ENCODE measurements around the gene RAD54L. TPM values are rescaled to one million over a fixed set of nuclear protein-coding genes. Genes with fewer than 3 reads are reported as not detected.

RAD54L gene
- polyA plus RNA-seq, 1 donor from 2014 or later = 1.1 TPM

DNA sequence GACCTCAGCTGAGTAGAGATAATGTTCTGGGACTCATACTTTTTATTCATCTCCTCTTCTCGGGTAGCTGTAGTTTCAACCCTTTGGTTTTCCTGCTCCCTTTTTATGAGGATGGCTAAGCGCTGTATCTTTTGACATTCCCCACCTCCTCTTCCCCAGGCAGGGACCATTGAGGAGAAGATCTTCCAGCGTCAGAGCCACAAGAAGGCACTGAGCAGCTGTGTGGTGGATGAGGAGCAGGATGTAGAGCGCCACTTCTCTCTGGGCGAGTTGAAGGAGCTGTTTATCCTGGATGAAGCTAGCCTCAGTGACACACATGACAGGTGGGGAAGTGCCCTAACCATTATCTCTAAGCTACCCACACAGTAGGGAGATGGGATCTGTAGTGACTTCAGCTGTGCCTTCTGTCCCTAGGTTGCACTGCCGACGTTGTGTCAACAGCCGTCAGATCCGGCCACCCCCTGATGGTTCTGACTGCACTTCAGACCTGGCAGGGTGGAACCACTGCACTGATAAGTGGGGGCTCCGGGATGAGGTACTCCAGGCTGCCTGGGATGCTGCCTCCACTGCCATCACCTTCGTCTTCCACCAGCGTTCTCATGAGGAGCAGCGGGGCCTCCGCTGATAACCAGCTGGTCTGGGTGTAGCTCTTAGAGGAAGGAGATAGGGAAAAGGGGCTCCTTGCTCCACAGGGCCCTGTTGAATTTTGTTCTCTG is 30.3 kb downstream of the RAD54L start:
- Histone ChIP-seq H3K27me3 (ENCODE audit: insufficient read depth, low read depth, low read length) (no peaks in the 10 kb centered on the region), H3K79me2 (replicated peaks; ENCODE audit: insufficient read depth, low read length) (no peaks in the 10 kb centered on the region), H3K9me2 (ENCODE audit: insufficient read depth, low read length) (no peaks in the 10 kb centered on the region), H3K36me3 (ENCODE audit: insufficient read depth, low read length) (no peaks in the 10 kb centered on the region), H2AFZ (ENCODE audit: low read depth, low read length) (no peak overlapping the region), H3K27ac (ENCODE audit: low read length) (no peak overlapping the region), H3K9ac (ENCODE audit: low read length) (no peak overlapping the region), H3K4me2 (ENCODE audit: low read length) (no peak overlapping the region), H3F3A (ENCODE audit: insufficient read depth, low read length, poor library complexity, severe bottlenecking) (no peaks in the 10 kb centered on the region), H3K9me3 (ENCODE audit: low read length) (no peaks in the 10 kb centered on the region), H3K4me3 (ENCODE audit: low read length) (no peak overlapping the region), H4K20me1 (ENCODE audit: insufficient read depth) (no peaks in the 10 kb centered on the region)
- TF ChIP-seq EP300 (conservative IDR thresholded peaks at IDR 0.05; ENCODE audit: poor library complexity, severe bottlenecking) = no peak

DNA sequence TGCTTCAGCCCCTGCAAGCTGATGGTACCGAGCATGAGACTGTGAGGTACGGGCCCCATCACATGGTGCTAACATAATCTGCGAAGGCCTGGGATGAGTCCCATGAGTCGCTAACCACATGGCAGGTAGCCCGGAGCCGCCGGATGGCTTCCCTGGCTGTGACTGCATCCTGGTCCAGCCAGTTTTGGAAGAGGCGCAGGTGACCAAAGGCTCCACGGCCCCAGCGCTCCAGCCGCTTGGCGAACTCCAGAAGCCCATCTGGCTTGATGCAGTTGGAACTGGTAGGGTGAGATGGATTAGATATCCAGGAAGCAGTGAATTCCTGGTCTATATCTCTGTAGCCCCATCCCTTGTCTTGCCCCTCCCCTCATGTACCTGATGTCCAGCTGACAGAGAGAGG is 31.2 kb downstream of the RAD54L start:
- no peak for TF ChIP-seq TAF1 (IDR thresholded peaks at IDR 0.05; ENCODE audit: low read depth)
- no peak for TF ChIP-seq RAD21 (conservative IDR thresholded peaks at IDR 0.05)
- TF ChIP-seq, protein P1, sequence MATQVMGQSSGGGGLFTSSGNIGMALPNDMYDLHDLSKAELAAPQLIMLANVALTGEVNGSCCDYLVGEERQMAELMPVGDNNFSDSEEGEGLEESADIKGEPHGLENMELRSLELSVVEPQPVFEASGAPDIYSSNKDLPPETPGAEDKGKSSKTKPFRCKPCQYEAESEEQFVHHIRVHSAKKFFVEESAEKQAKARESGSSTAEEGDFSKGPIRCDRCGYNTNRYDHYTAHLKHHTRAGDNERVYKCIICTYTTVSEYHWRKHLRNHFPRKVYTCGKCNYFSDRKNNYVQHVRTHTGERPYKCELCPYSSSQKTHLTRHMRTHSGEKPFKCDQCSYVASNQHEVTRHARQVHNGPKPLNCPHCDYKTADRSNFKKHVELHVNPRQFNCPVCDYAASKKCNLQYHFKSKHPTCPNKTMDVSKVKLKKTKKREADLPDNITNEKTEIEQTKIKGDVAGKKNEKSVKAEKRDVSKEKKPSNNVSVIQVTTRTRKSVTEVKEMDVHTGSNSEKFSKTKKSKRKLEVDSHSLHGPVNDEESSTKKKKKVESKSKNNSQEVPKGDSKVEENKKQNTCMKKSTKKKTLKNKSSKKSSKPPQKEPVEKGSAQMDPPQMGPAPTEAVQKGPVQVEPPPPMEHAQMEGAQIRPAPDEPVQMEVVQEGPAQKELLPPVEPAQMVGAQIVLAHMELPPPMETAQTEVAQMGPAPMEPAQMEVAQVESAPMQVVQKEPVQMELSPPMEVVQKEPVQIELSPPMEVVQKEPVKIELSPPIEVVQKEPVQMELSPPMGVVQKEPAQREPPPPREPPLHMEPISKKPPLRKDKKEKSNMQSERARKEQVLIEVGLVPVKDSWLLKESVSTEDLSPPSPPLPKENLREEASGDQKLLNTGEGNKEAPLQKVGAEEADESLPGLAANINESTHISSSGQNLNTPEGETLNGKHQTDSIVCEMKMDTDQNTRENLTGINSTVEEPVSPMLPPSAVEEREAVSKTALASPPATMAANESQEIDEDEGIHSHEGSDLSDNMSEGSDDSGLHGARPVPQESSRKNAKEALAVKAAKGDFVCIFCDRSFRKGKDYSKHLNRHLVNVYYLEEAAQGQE (IDR thresholded peaks at IDR 0.05; ENCODE audit: borderline replicate concordance) = no peak
- no peak for TF ChIP-seq SMC3 (conservative IDR thresholded peaks at IDR 0.05; ENCODE audit: poor library complexity)
- no peak for TF ChIP-seq POLR2AphosphoS5 (IDR thresholded peaks at IDR 0.05)
- no peak for TF ChIP-seq EP300 (conservative IDR thresholded peaks at IDR 0.05; ENCODE audit: poor library complexity, severe bottlenecking)
- no peak for TF ChIP-seq EZH2 (IDR thresholded peaks at IDR 0.05; ENCODE audit: borderline replicate concordance, insufficient read depth, low read length, poor library complexity, severe bottlenecking)
- TF ChIP-seq, protein P2, sequence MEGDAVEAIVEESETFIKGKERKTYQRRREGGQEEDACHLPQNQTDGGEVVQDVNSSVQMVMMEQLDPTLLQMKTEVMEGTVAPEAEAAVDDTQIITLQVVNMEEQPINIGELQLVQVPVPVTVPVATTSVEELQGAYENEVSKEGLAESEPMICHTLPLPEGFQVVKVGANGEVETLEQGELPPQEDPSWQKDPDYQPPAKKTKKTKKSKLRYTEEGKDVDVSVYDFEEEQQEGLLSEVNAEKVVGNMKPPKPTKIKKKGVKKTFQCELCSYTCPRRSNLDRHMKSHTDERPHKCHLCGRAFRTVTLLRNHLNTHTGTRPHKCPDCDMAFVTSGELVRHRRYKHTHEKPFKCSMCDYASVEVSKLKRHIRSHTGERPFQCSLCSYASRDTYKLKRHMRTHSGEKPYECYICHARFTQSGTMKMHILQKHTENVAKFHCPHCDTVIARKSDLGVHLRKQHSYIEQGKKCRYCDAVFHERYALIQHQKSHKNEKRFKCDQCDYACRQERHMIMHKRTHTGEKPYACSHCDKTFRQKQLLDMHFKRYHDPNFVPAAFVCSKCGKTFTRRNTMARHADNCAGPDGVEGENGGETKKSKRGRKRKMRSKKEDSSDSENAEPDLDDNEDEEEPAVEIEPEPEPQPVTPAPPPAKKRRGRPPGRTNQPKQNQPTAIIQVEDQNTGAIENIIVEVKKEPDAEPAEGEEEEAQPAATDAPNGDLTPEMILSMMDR (IDR thresholded peaks at IDR 0.05; ENCODE audit: poor library complexity, severe bottlenecking) = no peak
- H3K27me3 ChIP-seq (ENCODE audit: insufficient read depth, low read depth, low read length) = no peaks in the 10 kb centered on the region
- no peaks in the 10 kb centered on the region for H3K9me3 ChIP-seq (ENCODE audit: low read length)
- no peak overlapping the region for H3K27ac ChIP-seq (ENCODE audit: low read length)
- no peak overlapping the region for H3K4me3 ChIP-seq (ENCODE audit: low read length)
- H3F3A ChIP-seq (ENCODE audit: insufficient read depth, low read length, poor library complexity, severe bottlenecking) = no peaks in the 10 kb centered on the region
- no peaks in the 10 kb centered on the region for H3K9me2 ChIP-seq (ENCODE audit: insufficient read depth, low read length)
- H3K36me3 ChIP-seq (ENCODE audit: insufficient read depth, low read length) = no peaks in the 10 kb centered on the region
- no peak overlapping the region for H2AFZ ChIP-seq (ENCODE audit: low read depth, low read length)
- H3K79me2 ChIP-seq (replicated peaks; ENCODE audit: insufficient read depth, low read length) = no peaks in the 10 kb centered on the region
- no peaks in the 10 kb centered on the region for H4K20me1 ChIP-seq (ENCODE audit: insufficient read depth)
- H3K9ac ChIP-seq (ENCODE audit: low read length) = no peak overlapping the region
- no peak overlapping the region for H3K4me2 ChIP-seq (ENCODE audit: low read length)

DNA sequence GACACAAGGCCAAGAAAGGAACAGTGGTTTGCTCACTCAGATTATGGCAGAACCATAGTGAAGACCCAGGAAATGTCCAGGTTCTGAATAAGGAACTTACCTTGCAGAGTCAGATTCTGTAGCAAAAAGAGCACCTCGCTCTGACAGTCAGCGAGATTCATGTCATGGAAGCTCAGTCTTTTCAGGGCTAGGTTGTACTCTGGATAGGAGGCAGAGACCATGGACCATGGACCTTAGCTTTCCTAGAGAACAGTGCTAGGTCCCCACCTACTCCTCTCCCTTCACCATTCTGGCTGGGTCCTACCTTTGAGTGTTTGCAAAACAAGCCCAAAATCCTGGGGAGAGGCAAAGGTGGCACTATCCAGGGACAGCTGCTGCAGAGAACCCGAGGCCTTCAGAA is 32.5 kb downstream of the RAD54L start:
- no peaks in the 10 kb centered on the region for H3K36me3 ChIP-seq (ENCODE audit: insufficient read depth, low read length)
- H3K4me2 ChIP-seq (ENCODE audit: low read length) = no peak overlapping the region
- H3K4me3 ChIP-seq (ENCODE audit: low read length) = no peak overlapping the region
- no peak overlapping the region for H3K9ac ChIP-seq (ENCODE audit: low read length)
- H3K27me3 ChIP-seq (ENCODE audit: insufficient read depth, low read depth, low read length) = no peaks in the 10 kb centered on the region
- H3F3A ChIP-seq (ENCODE audit: insufficient read depth, low read length, poor library complexity, severe bottlenecking) = no peaks in the 10 kb centered on the region
- H4K20me1 ChIP-seq (ENCODE audit: insufficient read depth) = no peaks in the 10 kb centered on the region
- H3K9me3 ChIP-seq (ENCODE audit: low read length) = no peaks in the 10 kb centered on the region
- no peaks in the 10 kb centered on the region for H3K9me2 ChIP-seq (ENCODE audit: insufficient read depth, low read length)
- no peaks in the 10 kb centered on the region for H3K79me2 ChIP-seq (replicated peaks; ENCODE audit: insufficient read depth, low read length)
- H2AFZ ChIP-seq (ENCODE audit: low read depth, low read length) = no peak overlapping the region
- no peak overlapping the region for H3K27ac ChIP-seq (ENCODE audit: low read length)
- TF ChIP-seq TAF1 (IDR thresholded peaks at IDR 0.05; ENCODE audit: low read depth) (no peak), MXI1 (conservative IDR thresholded peaks at IDR 0.05; ENCODE audit: poor library complexity, severe bottlenecking) (no peak), SMC3 (conservative IDR thresholded peaks at IDR 0.05; ENCODE audit: poor library complexity) (no peak), EZH2 (IDR thresholded peaks at IDR 0.05; ENCODE audit: borderline replicate concordance, insufficient read depth, low read length, poor library complexity, severe bottlenecking) (no peak)
- TF ChIP-seq, protein P1 (IDR thresholded peaks at IDR 0.05; ENCODE audit: borderline replicate concordance) = no peak
- TF ChIP-seq, protein P2 (IDR thresholded peaks at IDR 0.05; ENCODE audit: poor library complexity, severe bottlenecking) = no peak
